ENCODE measurements around the gene ZNF710. TPM values are rescaled to one million over a fixed set of nuclear protein-coding genes. Genes with fewer than 3 reads are reported as not detected.
"Not testable (repeated sequence)": the region's sequence is repeated elsewhere in the genome, so short reads cannot be mapped to it uniquely, and the experiment has no call there.

Gene ZNF710, protein sequence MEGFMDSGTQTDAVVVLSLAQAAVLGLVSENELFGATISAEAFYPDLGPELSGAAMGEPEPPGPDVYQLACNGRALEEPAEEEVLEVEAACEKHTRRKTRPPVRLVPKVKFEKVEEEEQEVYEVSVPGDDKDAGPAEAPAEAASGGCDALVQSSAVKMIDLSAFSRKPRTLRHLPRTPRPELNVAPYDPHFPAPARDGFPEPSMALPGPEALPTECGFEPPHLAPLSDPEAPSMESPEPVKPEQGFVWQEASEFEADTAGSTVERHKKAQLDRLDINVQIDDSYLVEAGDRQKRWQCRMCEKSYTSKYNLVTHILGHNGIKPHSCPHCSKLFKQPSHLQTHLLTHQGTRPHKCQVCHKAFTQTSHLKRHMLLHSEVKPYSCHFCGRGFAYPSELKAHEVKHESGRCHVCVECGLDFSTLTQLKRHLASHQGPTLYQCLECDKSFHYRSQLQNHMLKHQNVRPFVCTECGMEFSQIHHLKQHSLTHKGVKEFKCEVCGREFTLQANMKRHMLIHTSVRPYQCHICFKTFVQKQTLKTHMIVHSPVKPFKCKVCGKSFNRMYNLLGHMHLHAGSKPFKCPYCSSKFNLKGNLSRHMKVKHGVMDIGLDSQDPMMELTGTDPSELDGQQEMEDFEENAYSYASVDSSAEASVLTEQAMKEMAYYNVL
- 16.3 and 24.2 TPM in 2 replicates for total RNA-seq
- long read RNA-seq, partial matches to known transcripts, result 0 of 2 reads
- long read RNA-seq, other reads (novel, unspliced or antisense), result 2 of 2 reads

DNA sequence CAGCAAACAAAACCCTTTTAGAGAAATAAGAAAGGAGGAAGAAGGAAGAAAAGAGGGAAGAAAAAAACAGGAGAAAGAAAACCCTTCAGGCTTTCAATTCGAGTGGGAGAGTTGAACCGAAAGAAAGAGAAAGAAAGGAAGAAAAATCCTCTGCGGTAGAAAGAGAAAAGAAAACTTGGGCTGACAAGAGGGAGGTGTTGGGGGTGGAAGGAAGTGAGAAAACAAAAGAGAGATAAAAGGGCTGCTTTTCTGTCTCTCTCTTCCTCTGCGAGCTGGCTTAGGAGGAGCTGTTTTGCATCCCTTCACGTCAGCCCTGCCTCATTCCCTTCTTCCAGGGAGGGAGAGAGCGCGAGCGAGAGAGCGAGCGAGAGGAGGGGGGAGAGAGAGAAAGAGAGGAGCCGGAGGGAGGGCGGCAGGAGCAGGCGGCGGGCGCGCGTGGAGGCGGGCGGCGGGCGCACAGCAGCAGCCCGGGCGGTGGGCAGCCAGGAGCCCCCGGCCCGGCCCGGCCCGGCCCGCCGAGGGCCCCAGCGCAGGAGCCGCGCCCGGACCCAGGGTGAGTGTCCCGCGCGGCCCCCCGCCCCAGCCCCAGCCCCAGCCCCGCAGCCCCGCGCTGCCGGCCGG is at the start of gene ZNF710:
ZNF710 (plus strand) TSS at position 263 of the 621 bp plus-strand sequence. CDS start 65,814 bp downstream, outside the sequence.
- TF ChIP-seq, protein P1, sequence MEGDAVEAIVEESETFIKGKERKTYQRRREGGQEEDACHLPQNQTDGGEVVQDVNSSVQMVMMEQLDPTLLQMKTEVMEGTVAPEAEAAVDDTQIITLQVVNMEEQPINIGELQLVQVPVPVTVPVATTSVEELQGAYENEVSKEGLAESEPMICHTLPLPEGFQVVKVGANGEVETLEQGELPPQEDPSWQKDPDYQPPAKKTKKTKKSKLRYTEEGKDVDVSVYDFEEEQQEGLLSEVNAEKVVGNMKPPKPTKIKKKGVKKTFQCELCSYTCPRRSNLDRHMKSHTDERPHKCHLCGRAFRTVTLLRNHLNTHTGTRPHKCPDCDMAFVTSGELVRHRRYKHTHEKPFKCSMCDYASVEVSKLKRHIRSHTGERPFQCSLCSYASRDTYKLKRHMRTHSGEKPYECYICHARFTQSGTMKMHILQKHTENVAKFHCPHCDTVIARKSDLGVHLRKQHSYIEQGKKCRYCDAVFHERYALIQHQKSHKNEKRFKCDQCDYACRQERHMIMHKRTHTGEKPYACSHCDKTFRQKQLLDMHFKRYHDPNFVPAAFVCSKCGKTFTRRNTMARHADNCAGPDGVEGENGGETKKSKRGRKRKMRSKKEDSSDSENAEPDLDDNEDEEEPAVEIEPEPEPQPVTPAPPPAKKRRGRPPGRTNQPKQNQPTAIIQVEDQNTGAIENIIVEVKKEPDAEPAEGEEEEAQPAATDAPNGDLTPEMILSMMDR (IDR thresholded peaks at IDR 0.05), result no peak
- Mint-ChIP-seq H3K36me3 (ENCODE audit: unreplicated experiment) (no peaks in the 10 kb centered on the region), H3K27me3 (ENCODE audit: unreplicated experiment) (peaks cover 4% of the 10 kb centered on the region), H3K4me1 (ENCODE audit: unreplicated experiment) (peaks cover 34% of the 10 kb centered on the region), H3K9me3 (ENCODE audit: unreplicated experiment) (no peaks in the 10 kb centered on the region), H3K27ac (ENCODE audit: unreplicated experiment) (peak within 1 kb of the TSS; percentile 99), H3K4me3 (ENCODE audit: unreplicated experiment) (peak within 1 kb of the TSS; percentile 92)
- DNase-seq (ENCODE audit: extremely low spot score, unreplicated experiment), result no peak

DNA sequence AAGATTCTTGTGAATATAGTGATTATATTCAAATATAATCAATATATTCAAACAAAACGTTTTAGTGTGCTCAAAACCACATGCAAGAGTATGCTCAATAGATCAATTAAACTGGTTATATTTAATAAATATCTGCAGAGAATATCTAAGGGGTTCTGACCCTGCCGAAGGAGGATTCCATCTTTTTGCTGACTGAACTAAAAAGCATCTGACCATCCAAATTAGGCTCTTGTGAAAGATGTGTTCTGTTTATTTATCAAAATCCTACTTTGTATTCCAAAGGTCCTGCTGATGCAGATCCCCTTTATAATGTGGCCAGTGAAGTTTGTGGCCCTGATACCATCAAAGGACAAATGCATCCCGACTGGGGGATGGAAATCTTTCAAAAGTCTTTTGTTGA is 46.6 kb upstream of the ZNF710 start:
- Mint-ChIP-seq H3K4me3 (ENCODE audit: unreplicated experiment) (no peak overlapping the region), H3K27me3 (ENCODE audit: unreplicated experiment) (peaks cover 25% of the 10 kb centered on the region), H3K36me3 (ENCODE audit: unreplicated experiment) (no peaks in the 10 kb centered on the region), H3K27ac (ENCODE audit: unreplicated experiment) (no peak overlapping the region), H3K9me3 (ENCODE audit: unreplicated experiment) (no peaks in the 10 kb centered on the region), H3K4me1 (ENCODE audit: unreplicated experiment) (no peaks in the 10 kb centered on the region)
- no peak for DNase-seq (ENCODE audit: extremely low spot score, unreplicated experiment)
- TF ChIP-seq, protein P1 (IDR thresholded peaks at IDR 0.05), result no peak

DNA sequence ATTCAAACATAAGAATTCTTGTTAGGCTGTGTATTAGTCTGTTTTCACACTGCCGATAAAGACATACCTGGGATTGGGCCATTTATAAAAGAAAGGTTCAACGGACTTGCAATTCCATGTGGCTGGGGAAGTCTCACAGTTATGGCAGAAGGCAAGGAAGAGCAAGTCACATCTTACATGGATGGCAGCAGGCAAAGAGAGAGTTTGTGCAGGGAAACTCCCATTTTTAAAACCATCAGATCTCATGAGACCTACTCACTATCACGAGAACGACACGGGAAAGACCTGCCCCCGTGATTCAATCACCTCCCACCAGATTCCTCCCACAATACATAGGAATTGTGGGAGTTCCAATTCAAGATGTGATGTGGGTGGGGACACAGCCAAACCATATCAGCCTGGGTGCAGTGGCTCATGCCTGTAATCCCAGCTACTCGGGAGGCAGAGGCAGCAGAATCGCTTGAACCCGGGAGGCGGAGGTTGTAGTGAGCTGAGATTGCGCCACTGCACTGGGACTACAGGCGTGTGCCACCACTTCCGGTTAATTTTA is 45.6 kb upstream of the ZNF710 start:
- H3K4me1 Mint-ChIP-seq (ENCODE audit: unreplicated experiment); H3K4me3 Mint-ChIP-seq (ENCODE audit: unreplicated experiment); H3K9me3 Mint-ChIP-seq (ENCODE audit: unreplicated experiment); H3K27ac Mint-ChIP-seq (ENCODE audit: unreplicated experiment); DNase-seq (ENCODE audit: extremely low spot score, unreplicated experiment); H3K36me3 Mint-ChIP-seq (ENCODE audit: unreplicated experiment): not testable (repeated sequence)
- H3K27me3 Mint-ChIP-seq (ENCODE audit: unreplicated experiment), result peaks cover 25% of the 10 kb centered on the region

DNA sequence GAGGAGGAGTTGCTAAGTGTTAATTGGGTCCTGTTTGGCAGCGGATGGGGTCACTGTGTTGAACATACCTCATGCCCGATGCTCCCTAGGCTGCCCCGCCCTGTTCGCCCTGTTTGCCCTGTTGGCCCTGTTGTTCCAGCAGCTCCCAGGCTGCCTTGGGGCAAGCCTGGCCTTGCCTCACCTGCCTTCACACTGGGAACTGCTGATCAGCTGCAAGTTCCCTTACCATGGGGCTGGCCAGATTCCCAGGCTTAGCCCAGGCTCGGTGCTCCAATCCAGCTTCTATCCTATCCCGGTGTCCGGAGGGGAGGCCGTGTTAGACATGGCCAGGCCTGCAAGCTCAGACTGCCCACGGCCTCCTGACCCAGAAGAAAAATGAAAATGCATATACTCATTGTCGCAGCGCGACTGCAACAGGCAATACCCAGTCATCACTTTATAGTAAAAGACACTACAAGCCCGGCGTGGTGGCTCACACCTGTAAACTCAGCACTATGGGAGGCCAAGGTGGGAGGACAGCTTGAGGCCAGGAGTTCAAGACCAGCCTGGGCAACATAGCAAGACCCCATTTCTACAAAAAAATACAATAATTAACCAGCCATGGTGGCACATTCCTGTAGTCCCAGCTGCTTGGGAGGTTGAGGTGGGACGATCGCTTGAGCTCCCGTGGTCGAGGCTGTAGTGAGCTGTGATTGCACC is 42.9 kb upstream of the ZNF710 start:
- Mint-ChIP-seq H3K36me3 (ENCODE audit: unreplicated experiment) (no peaks in the 10 kb centered on the region), H3K9me3 (ENCODE audit: unreplicated experiment) (no peaks in the 10 kb centered on the region), H3K27ac (ENCODE audit: unreplicated experiment) (no peak overlapping the region), H3K4me3 (ENCODE audit: unreplicated experiment) (no peak overlapping the region), H3K4me1 (ENCODE audit: unreplicated experiment) (no peaks in the 10 kb centered on the region), H3K27me3 (ENCODE audit: unreplicated experiment) (peaks cover 20% of the 10 kb centered on the region)
- DNase-seq (ENCODE audit: extremely low spot score, unreplicated experiment), result no peak
- TF ChIP-seq, protein P1 (IDR thresholded peaks at IDR 0.05), result no peak

All from osteocyte (in vitro differentiated cells).